A549 (cell line): ENCODE data around the gene ACE. TPM values are rescaled to one million over a fixed set of nuclear protein-coding genes. Genes with fewer than 3 reads are reported as not detected.
A peak's percentile ranks its signal among the peaks of the same experiment; 100 is the strongest.

Source experiments
- ATAC-seq, 2 experiments: fragments of 200-7000 bp in 1 of 2; fragments of >200 bp in 1 of 2; cut with Nextera tagmentation in 1 of 2; cut with Tn5 transposase in 1 of 2; 3 replicates each; pipeline versions ENCODE4 v1.8.0 to v1.9.1; 2018 to 2020; ENCODE audit warnings: mild to moderate bottlenecking in 1 of 2, moderate library complexity in 1 of 2
- CTCF ChIA-PET: fragments of 300-600 bp; sonication (Branson Sonifier 250); formaldehyde crosslinking; extraction: SDS; loops from one replicate; lab custom pipeline; 2021; ENCODE audit warnings: antibody characterized with exemption, inconsistent platforms; lab: Yijun Ruan, JAX
- POLR2A ChIA-PET: fragments of 350-600 bp; formaldehyde crosslinking; extraction: SDS; loops from one replicate; lab custom pipeline; 2021; ENCODE audit warnings: antibody characterized with exemption, inconsistent platforms; lab: Yijun Ruan, JAX
- DNase-seq, 2 experiments: peaks; one replicate each; pipeline versions ENCODE4 v3.0.0 to v3.0.0-alpha.2; 2011 to 2016; ENCODE audit warnings: low read depth in 1 of 2, low spot score in 1 of 2
- FAIRE-seq: peaks from 2 replicates; lab custom pipeline; 2011; peaks lifted over from hg19 to GRCh38; lab: Jason Lieb, UNC
- H3K27ac ChIP-seq, 2 experiments: fragments of >200 bp; sonication (Bioruptor Twin); formaldehyde crosslinking; 3 replicates each; pipeline ENCODE4 v1.5.1; 2016 to 2017
- H3K4me1 ChIP-seq: fragments of >200 bp; sonication (Bioruptor Twin); formaldehyde crosslinking; 3 replicates; pipeline ENCODE4 v1.6.1; 2016
- H3K4me2 ChIP-seq: fragments of >200 bp; sonication (Bioruptor Twin); formaldehyde crosslinking; 3 replicates; pipeline ENCODE4 v1.6.1; 2016
- H3K4me3 ChIP-seq: fragments of >200 bp; sonication (Bioruptor Twin); formaldehyde crosslinking; 3 replicates; pipeline ENCODE4 v1.5.1; 2016
- H3K9me3 ChIP-seq: fragments of >200 bp; sonication (Bioruptor Twin); formaldehyde crosslinking; 3 replicates; pipeline ENCODE4 v1.6.1; 2016
- BCL3 ChIP-seq: fragments of >200 bp; sonication (Bioruptor Twin); formaldehyde crosslinking; IDR thresholded peaks from 3 replicates; pipeline ENCODE4 v1.6.1; 2016
- CBX2 ChIP-seq: fragments of 200-600 bp; sonication (generic); IDR thresholded peaks from 2 replicates; pipeline ENCODE4 v1.6.1; 2016; ENCODE audit warnings: low read depth, mild to moderate bottlenecking, borderline replicate concordance
- CEBPB ChIP-seq, 2 experiments: fragments of >200 bp in 1 of 2; sonication (Bioruptor Twin) in 1 of 2; formaldehyde crosslinking in 1 of 2; IDR thresholded peaks; 2 replicates each; pipeline ENCODE4 v1.6.1; 2012 to 2016
- CTCF ChIP-seq: fragments of >200 bp; sonication (Bioruptor Twin); formaldehyde crosslinking; IDR thresholded peaks from 3 replicates; pipeline ENCODE4 v1.5.1; 2016
- GATA3 ChIP-seq: IDR thresholded peaks from 2 replicates; pipeline ENCODE4 v1.6.1; 2012; ENCODE audit warnings: borderline replicate concordance
- HDAC2 ChIP-seq: fragments of 200-600 bp; sonication (generic); IDR thresholded peaks from 2 replicates; pipeline ENCODE4 v1.6.1; 2016
- HES2 ChIP-seq: fragments of >200 bp; sonication (Bioruptor Twin); formaldehyde crosslinking; IDR thresholded peaks from 2 replicates; pipeline ENCODE4 v1.6.1; 2016
- HMGXB4 ChIP-seq: fragments of 250-450 bp; sonication (Bioruptor Pico); IDR thresholded peaks from 2 replicates; pipeline ENCODE4 v1.5.0; 2021; ENCODE audit warnings: mild to moderate bottlenecking, moderate library complexity, borderline replicate concordance
- HOXB13 ChIP-seq: fragments of 250-450 bp; sonication (Bioruptor Pico); IDR thresholded peaks from 2 replicates; pipeline ENCODE4 v1.5.0; 2020; ENCODE audit warnings: low read depth, mild to moderate bottlenecking, moderate library complexity
- HOXB5 ChIP-seq: fragments of 250-450 bp; sonication (Bioruptor Pico); IDR thresholded peaks from 2 replicates; pipeline ENCODE4 v1.5.0; 2020; ENCODE audit warnings: mild to moderate bottlenecking, moderate library complexity
- KDM5A ChIP-seq: fragments of 200-600 bp; sonication (generic); IDR thresholded peaks from 2 replicates; pipeline ENCODE4 v1.6.1; 2016; ENCODE audit warnings: antibody characterized with exemption, mild to moderate bottlenecking
- MAX ChIP-seq: IDR thresholded peaks from 2 replicates; pipeline ENCODE4 v1.6.1; 2012
- MAZ ChIP-seq: fragments of 150-350 bp; IDR thresholded peaks from 2 replicates; pipeline ENCODE4 v1.6.1; 2014; ENCODE audit warnings: antibody characterized with exemption, low read depth, low read length, borderline replicate concordance
- NFE2L2 ChIP-seq: fragments of 150-350 bp; conservative IDR thresholded peaks from 2 replicates; pipeline ENCODE4 v1.6.1; 2014; ENCODE audit warnings: low read length
- PBX3 ChIP-seq: IDR thresholded peaks from 2 replicates; pipeline ENCODE4 v1.6.1; 2012
- PHF8 ChIP-seq: fragments of 200-600 bp; sonication (generic); IDR thresholded peaks from 2 replicates; pipeline ENCODE4 v1.6.1; 2016; ENCODE audit warnings: low read depth, mild to moderate bottlenecking, antibody characterized with exemption, moderate library complexity, borderline replicate concordance
- RAD21 ChIP-seq, 2 experiments: fragments of >200 bp in 1 of 2; sonication (Bioruptor Twin) in 1 of 2; formaldehyde crosslinking in 1 of 2; IDR thresholded peaks in 1 of 2; conservative IDR thresholded peaks in 1 of 2; 2 replicates in 1 of 2; 3 replicates in 1 of 2; pipeline ENCODE4 v1.6.1; 2012 to 2018; ENCODE audit warnings: inconsistent platforms in 1 of 2
- RARB ChIP-seq: fragments of 250-450 bp; sonication (Bioruptor Pico); IDR thresholded peaks from 2 replicates; pipeline ENCODE4 v1.8.0; 2021; ENCODE audit warnings: mild to moderate bottlenecking, moderate library complexity
- SREBF2 ChIP-seq: fragments of 450-650 bp; IDR thresholded peaks from 2 replicates; pipeline ENCODE4 v1.6.1; 2014; ENCODE audit warnings: mild to moderate bottlenecking, moderate library complexity
- ZC3H11A ChIP-seq: fragments of 450-650 bp; IDR thresholded peaks from 2 replicates; pipeline ENCODE4 v1.6.1; 2014; ENCODE audit warnings: antibody characterized with exemption, mild to moderate bottlenecking
- ZNF302 ChIP-seq: fragments of 250-450 bp; sonication (Bioruptor Pico); IDR thresholded peaks from 2 replicates; pipeline ENCODE4 v1.9.0; 2021; ENCODE audit warnings: inconsistent platforms, mild to moderate bottlenecking, moderate library complexity
- ZSCAN20 ChIP-seq: fragments of 250-450 bp; sonication (Bioruptor Pico); IDR thresholded peaks from 2 replicates; pipeline ENCODE4 v1.8.0; 2022; ENCODE audit warnings: mild to moderate bottlenecking, moderate library complexity
- WGBS: methylation state at CpG from one replicate; pipeline ENCODE4 v1.1.6; 2017; ENCODE audit errors: missing lambda C conversion rate; 5-methylcytosine and 5-hydroxymethylcytosine counted together
- polyA plus RNA-seq, 4 experiments: library from polyadenylated mRNA; depleted of rRNA in 3 of 4; stranded (reverse); fragments of >200 nt; fragmentation: RNase III in 1 of 4; extraction: RNeasy Plus Mini Kit Qiagen cat#74134 plus additional on column Dnase treatment in 1 of 4; gene quantifications; 2 replicates in 3 of 4; 3 replicates in 1 of 4; pipeline ENCODE4 v1.2.3, GENCODE V29; 2011 to 2017

Gene ACE
- polyA plus RNA-seq, 2 of the 4 experiments (the other 2 are of a cell fraction): 0.22 to 0.52 TPM

GRCh38 chr17:63498626-63499195 lies 21.9 kb downstream of the ACE start:
- TF ChIP-seq GATA3 (no peak), SREBF2 (no peak), RAD21 (conservative IDR thresholded peaks at IDR 0.05 in 1 of 2, IDR thresholded peaks at IDR 0.05 in 1 of 2) (no peak), CTCF (no peak), CBX2 (no peak)
- H3K4me3 ChIP-seq: no peak overlapping the region
- no peak overlapping the region for H3K27ac ChIP-seq
- no peaks in the 10 kb centered on the region for H3K9me3 ChIP-seq
- POLR2A ChIA-PET: no interaction called here
- DNase-seq: no peak
- CTCF ChIA-PET: interaction anchor here (0.8 to 9.1 kb wide), 4 partner anchors 7 to 17 kb away, joined by 3 to 111 read pairs (median 8); no protein-coding TSS in a partner anchor
- no peak overlapping the region for H3K4me2 ChIP-seq
- H3K4me1 ChIP-seq: no peaks in the 10 kb centered on the region
- 69% methylated on average over 9 of the region's 9 CpGs for WGBS
- FAIRE-seq: no peak
- no peak for ATAC-seq

- H3K27ac ChIP-seq: no peak overlapping the region
- no peaks in the 10 kb centered on the region for H3K4me1 ChIP-seq
- H3K4me2 ChIP-seq: no peak overlapping the region
- 32% methylated on average over 14 of the region's 14 CpGs for WGBS
- FAIRE-seq (no peak), DNase-seq (no peak), ATAC-seq (peak in 1 of 2 experiments; percentile 20; a peak in 1 of 6 replicates)
- POLR2A ChIA-PET: no interaction called here
- peaks cover 12% of the 10 kb centered on the region; the same call in 2 of the 3 replicates for H3K9me3 ChIP-seq
- CTCF ChIA-PET: no interaction called here
- H3K4me3 ChIP-seq: no peak overlapping the region
- TF ChIP-seq HOXB13 (no peak), PBX3 (no peak), CEBPB (IDR thresholded peaks at IDR 0.05) (no peak), MAZ (no peak), MAX (no peak), RAD21 (conservative IDR thresholded peaks at IDR 0.05 in 1 of 2, IDR thresholded peaks at IDR 0.05 in 1 of 2) (no peak), ZSCAN20 (CRISPR knock-in tag) (no peak), ZNF302 (CRISPR knock-in tag) (no peak), BCL3 (no peak), NFE2L2 (no peak), KDM5A (no peak), SREBF2 (no peak), HOXB5 (no peak), HDAC2 (no peak), PHF8 (no peak), HES2 (no peak), HMGXB4 (CRISPR knock-in tag) (no peak), RARB (CRISPR knock-in tag) (no peak), ZC3H11A (no peak)
Measured at GRCh38 chr17:63500543-63501390, 23.9 kb downstream of the ACE start.
